Liver (tissue), 3 donors: ENCODE results near the gene CYP4X1.

Source experiments
- CTCF ChIP-seq: fragments of 150-350 bp; IDR thresholded peaks from 2 replicates; pipeline ENCODE4 v1.5.1; 2017; ENCODE audit warnings: improper control_type of control experiment, low read depth, low read length; ENCODE audit not compliant: missing input control
- JUND ChIP-seq, 2 donors: IDR thresholded peaks; 2 replicates each; pipeline ENCODE4 v1.6.1; 2016; ENCODE audit warnings: antibody characterized with exemption in 2 of 2
- donor health status: healthy.
- donor health status: healthy.

- TF ChIP-seq CTCF: no peak
- no peak for TF ChIP-seq JUND (IDR thresholded peaks at IDR 0.05)
These were observed 6.8 kb downstream of the CYP4X1 start for GRCh38 chr1:47030170-47030805.
